OCI-LY7 (cell line): ENCODE measurements around the gene STYX. TPM values are rescaled to one million over a fixed set of nuclear protein-coding genes. Genes with fewer than 3 reads are reported as not detected.
A peak's percentile ranks its signal among the peaks of the same experiment; 100 is the strongest.

Source experiments
- BruUV-seq: library from RNA; stranded (reverse); fragments of 400-500 nt; replicated peaks from 2 replicates; lab custom pipeline; 2021; lab: Mats Ljungman, UMichigan
- CTCF ChIA-PET: fragments of 300-600 bp; sonication (Branson Sonifier 250); formaldehyde crosslinking; loops from one replicate; lab custom pipeline; 2022; ENCODE audit warnings: antibody characterized with exemption; ENCODE audit not compliant: unreplicated experiment; lab: Charles Lee
- POLR2A ChIA-PET: fragments of 300-600 bp; sonication (Branson Sonifier 250); formaldehyde crosslinking; loops from one replicate; lab custom pipeline; 2022; ENCODE audit warnings: antibody characterized with exemption; lab: Charles Lee
- DNase-seq: peaks from one replicate; pipeline ENCODE4 v3.0.0-alpha.2; 2015; ENCODE audit warnings: low spot score
- H2AFZ ChIP-seq: fragments of 200-600 bp; sonication (generic), shearing (Covaris generic); 2 replicates; pipeline ENCODE4 v1.6.1; 2014; ENCODE audit warnings: mild to moderate bottlenecking, antibody characterized with exemption, low read length, moderate library complexity
- H3K27ac ChIP-seq: fragments of 200-600 bp; sonication (generic); 2 replicates; pipeline ENCODE4 v1.5.1; 2014; ENCODE audit warnings: mixed run types, low read depth, mild to moderate bottlenecking, moderate library complexity, low read length, inconsistent platforms; ENCODE audit not compliant: poor library complexity, severe bottlenecking
- H3K36me3 ChIP-seq: fragments of 200-600 bp; sonication (generic); 2 replicates; pipeline ENCODE4 v1.6.1; 2014; ENCODE audit warnings: mild to moderate bottlenecking, antibody characterized with exemption, low read length, moderate library complexity, mixed read lengths; ENCODE audit not compliant: insufficient read depth
- H3K4me1 ChIP-seq: fragments of 200-600 bp; sonication (generic); 2 replicates; pipeline ENCODE4 v1.5.1; 2014; ENCODE audit warnings: mild to moderate bottlenecking, low read length; ENCODE audit not compliant: insufficient read depth, poor library complexity, severe bottlenecking
- H3K4me2 ChIP-seq: fragments of 200-600 bp; sonication (generic); 2 replicates; pipeline ENCODE4 v1.6.1; 2014; ENCODE audit warnings: mild to moderate bottlenecking, low read length
- H3K4me3 ChIP-seq: fragments of 200-600 bp; sonication (generic); 2 replicates; pipeline ENCODE4 v1.5.1; 2014; ENCODE audit warnings: mild to moderate bottlenecking, low read depth, low read length; ENCODE audit not compliant: poor library complexity, severe bottlenecking
- H3K79me2 ChIP-seq: fragments of 200-600 bp; sonication (generic); 2 replicates; pipeline ENCODE4 v1.6.1; 2016; ENCODE audit warnings: low read depth, mild to moderate bottlenecking, low read length, moderate library complexity, mixed read lengths; ENCODE audit not compliant: insufficient read depth
- H3K9me2 ChIP-seq: fragments of 200-600 bp; sonication (generic); 2 replicates; pipeline ENCODE4 v1.6.1; 2016; ENCODE audit warnings: mild to moderate bottlenecking, low read length, mixed read lengths; ENCODE audit not compliant: insufficient read depth
- H3K9me3 ChIP-seq: fragments of 200-600 bp; sonication (generic); 2 replicates; pipeline ENCODE4 v1.6.1; 2014; ENCODE audit warnings: mild to moderate bottlenecking, mixed run types, low read length, mixed read lengths
- H4K20me1 ChIP-seq: fragments of 200-600 bp; sonication (generic); 2 replicates; pipeline ENCODE4 v1.6.1; 2014; ENCODE audit warnings: mild to moderate bottlenecking, antibody characterized with exemption, low read length, moderate library complexity, mixed read lengths; ENCODE audit not compliant: insufficient read depth
- EZH2phosphoT487 ChIP-seq: fragments of 200-600 bp; sonication (generic); IDR thresholded peaks from 2 replicates; pipeline ENCODE4 v1.6.1; 2018; ENCODE audit warnings: low read depth, borderline replicate concordance, mild to moderate bottlenecking, mixed run types, antibody characterized with exemption, low read length, moderate library complexity, mixed read lengths
- intact Hi-C: fragments of 100-400 bp; cut with micrococcal nuclease; formaldehyde crosslinking; loops from one replicate; pipeline ENCODE4 v1.10.0; 2022; ENCODE audit not compliant: unreplicated experiment
- total RNA-seq, 2 experiments: library from RNA; depleted of rRNA in 1 of 2; stranded (reverse); fragments of >200 nt in 1 of 2; shearing (Covaris generic) in 1 of 2; gene quantifications; 2 replicates each; pipeline ENCODE4 v1.2.3, GENCODE V29; 2014 to 2022
- TF ChIP-seq, protein P1 (sequence below): fragments of 200-600 bp; sonication (generic); conservative IDR thresholded peaks from 2 replicates; pipeline ENCODE4 v1.5.1; 2014; ENCODE audit warnings: mild to moderate bottlenecking, antibody characterized with exemption, low read length, moderate library complexity, mixed read lengths

Gene STYX
- total RNA-seq, 2 experiments from 2014 or later = 7.6 to 12.5 TPM

DNA sequence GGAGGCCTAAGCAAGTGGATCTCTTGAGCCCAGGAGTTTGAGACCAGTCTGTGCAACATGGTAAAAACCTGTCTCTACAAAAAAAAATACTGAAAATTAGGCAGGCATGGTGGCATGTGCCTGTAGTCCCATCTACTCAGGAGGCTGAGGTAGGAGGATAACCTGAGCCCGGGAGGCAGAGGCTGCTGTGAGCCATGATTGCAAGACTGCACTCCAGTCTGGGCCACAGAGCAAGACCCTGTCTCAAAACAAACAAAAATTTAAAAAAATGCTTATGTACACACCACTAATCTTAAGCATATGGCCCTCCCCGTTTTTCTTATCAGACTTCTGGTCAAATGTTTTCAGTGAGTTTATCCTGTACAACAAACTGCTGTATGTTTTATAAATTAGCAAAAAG, 63.1 kb downstream of the STYX start:
- H3K4me3 ChIP-seq = no peak overlapping the region
- BruUV-seq = no TSS peak
- TF ChIP-seq, protein P1, sequence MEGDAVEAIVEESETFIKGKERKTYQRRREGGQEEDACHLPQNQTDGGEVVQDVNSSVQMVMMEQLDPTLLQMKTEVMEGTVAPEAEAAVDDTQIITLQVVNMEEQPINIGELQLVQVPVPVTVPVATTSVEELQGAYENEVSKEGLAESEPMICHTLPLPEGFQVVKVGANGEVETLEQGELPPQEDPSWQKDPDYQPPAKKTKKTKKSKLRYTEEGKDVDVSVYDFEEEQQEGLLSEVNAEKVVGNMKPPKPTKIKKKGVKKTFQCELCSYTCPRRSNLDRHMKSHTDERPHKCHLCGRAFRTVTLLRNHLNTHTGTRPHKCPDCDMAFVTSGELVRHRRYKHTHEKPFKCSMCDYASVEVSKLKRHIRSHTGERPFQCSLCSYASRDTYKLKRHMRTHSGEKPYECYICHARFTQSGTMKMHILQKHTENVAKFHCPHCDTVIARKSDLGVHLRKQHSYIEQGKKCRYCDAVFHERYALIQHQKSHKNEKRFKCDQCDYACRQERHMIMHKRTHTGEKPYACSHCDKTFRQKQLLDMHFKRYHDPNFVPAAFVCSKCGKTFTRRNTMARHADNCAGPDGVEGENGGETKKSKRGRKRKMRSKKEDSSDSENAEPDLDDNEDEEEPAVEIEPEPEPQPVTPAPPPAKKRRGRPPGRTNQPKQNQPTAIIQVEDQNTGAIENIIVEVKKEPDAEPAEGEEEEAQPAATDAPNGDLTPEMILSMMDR = no peak
- TF ChIP-seq EZH2phosphoT487 = no peak
- peaks cover 16% of the 10 kb centered on the region for H3K4me1 ChIP-seq
- peaks cover 7% of the 10 kb centered on the region; the same call in 1 of the 2 replicates for H4K20me1 ChIP-seq
- POLR2A ChIA-PET = interaction anchor here (0.5 kb wide), 1 partner anchor 1721 kb away, joined by 3 read pairs; no protein-coding TSS in a partner anchor
- H3K27ac ChIP-seq = no peak overlapping the region
- CTCF ChIA-PET = no interaction called here
- no peak overlapping the region for H2AFZ ChIP-seq
- no peaks in the 10 kb centered on the region for H3K9me3 ChIP-seq
- H3K79me2 ChIP-seq = peaks cover 31% of the 10 kb centered on the region
- no peaks in the 10 kb centered on the region for H3K36me3 ChIP-seq
- intact Hi-C loops = no loop called here
- H3K9me2 ChIP-seq = no peaks in the 10 kb centered on the region
- DNase-seq = no peak
- no peak overlapping the region for H3K4me2 ChIP-seq

DNA sequence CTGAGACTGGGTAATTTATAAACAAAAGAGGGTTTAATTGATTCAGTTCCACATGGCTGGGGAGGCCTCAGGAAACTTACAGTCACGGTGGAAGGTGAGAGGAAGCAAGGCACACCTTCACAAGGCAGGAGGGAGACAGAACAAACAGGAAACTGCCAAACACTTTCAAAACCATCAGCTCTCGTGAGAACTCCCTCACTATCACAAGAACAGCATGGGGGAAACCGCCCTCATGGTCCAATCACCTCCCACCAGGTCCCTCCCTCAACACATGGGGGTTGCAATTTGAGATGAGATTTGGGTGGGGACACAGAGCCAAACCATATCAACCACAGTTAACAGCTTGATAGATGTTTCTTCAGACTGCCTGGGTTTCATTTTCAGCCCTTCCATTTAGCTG, 67.7 kb downstream of the STYX start:
- Histone ChIP-seq H3K27ac (no peak overlapping the region), H4K20me1 (no peaks in the 10 kb centered on the region), H3K9me2 (no peaks in the 10 kb centered on the region), H3K79me2 (no peaks in the 10 kb centered on the region), H3K4me1 (no peaks in the 10 kb centered on the region), H3K4me2 (no peak overlapping the region), H2AFZ (peak overlapping the region; percentile 6; the same call in 1 of the 2 replicates), H3K4me3 (no peak overlapping the region), H3K36me3 (no peaks in the 10 kb centered on the region), H3K9me3 (no peaks in the 10 kb centered on the region)
- TF ChIP-seq EZH2phosphoT487 = no peak
- TF ChIP-seq, protein P1 = no peak
- CTCF ChIA-PET = no interaction called here
- no peak for DNase-seq
- BruUV-seq = no TSS peak
- POLR2A ChIA-PET = no interaction called here
- intact Hi-C loops = no loop called here

DNA sequence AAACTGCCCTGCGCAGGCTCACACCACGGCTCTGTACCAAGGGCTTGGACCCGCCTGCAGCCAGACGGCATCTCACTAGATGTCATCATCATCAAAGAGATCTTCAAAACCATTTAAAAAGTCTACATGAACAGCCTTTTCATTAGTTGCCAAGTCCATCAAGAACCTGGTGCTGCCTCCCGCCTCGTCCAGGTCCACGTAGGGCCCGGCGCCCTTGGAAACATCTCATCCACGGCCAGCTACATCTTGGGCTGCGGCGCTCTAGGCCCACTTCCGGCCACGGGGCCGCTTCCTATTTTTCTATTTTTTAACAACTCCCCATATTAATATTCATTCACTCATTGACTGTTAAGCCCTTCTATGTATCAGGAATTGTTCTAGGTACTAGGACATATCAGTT, 68.9 kb downstream of the STYX start:
- Histone ChIP-seq H4K20me1 (no peaks in the 10 kb centered on the region), H2AFZ (no peak overlapping the region), H3K27ac (no peak overlapping the region), H3K4me2 (no peak overlapping the region), H3K4me1 (no peaks in the 10 kb centered on the region), H3K79me2 (no peaks in the 10 kb centered on the region), H3K4me3 (no peak overlapping the region), H3K9me2 (no peaks in the 10 kb centered on the region), H3K36me3 (no peaks in the 10 kb centered on the region), H3K9me3 (no peaks in the 10 kb centered on the region)
- no peak for TF ChIP-seq EZH2phosphoT487
- TF ChIP-seq, protein P1 = no peak
- BruUV-seq = no TSS peak
- no peak for DNase-seq
- POLR2A ChIA-PET = no interaction called here
- CTCF ChIA-PET = no interaction called here
- intact Hi-C loops = no loop called here
